Mesenchymal stem cell (in vitro differentiated cells and primary cell): Measurements from ENCODE around the gene TAF4.
A peak's percentile ranks its signal among the peaks of the same experiment; 100 is the strongest.

Experiments used
- DNase-seq: peaks from one replicate; pipeline ENCODE4 v3.0.0-alpha.2; 2013
- H2AFZ ChIP-seq: one replicate; pipeline ENCODE4 v1.6.1; 2013; ENCODE audit warnings: low read depth, mild to moderate bottlenecking, control low read depth, inconsistent platforms, low read length, moderate library complexity
- H2AK5ac ChIP-seq: 2 replicates; pipeline ENCODE4 v1.6.1; 2013; ENCODE audit warnings: low read length, moderate library complexity, mild to moderate bottlenecking, inconsistent platforms; ENCODE audit not compliant: severe bottlenecking
- H2BK120ac ChIP-seq: one replicate; pipeline ENCODE4 v1.6.1; 2013; ENCODE audit warnings: low read depth, mild to moderate bottlenecking, inconsistent platforms, low read length, moderate library complexity
- H2BK12ac ChIP-seq, 2 experiments: one replicate each; pipeline ENCODE4 v1.6.1; 2013; ENCODE audit warnings: inconsistent platforms in 2 of 2, low read length in 2 of 2, mild to moderate bottlenecking in 2 of 2, moderate library complexity in 2 of 2, control low read depth in 1 of 2
- H2BK15ac ChIP-seq: one replicate; pipeline ENCODE4 v1.6.1; 2013; ENCODE audit warnings: mild to moderate bottlenecking, low read depth, inconsistent platforms; ENCODE audit not compliant: poor library complexity, severe bottlenecking
- H2BK5ac ChIP-seq: 2 replicates; pipeline ENCODE4 v1.6.1; 2013; ENCODE audit warnings: low read depth, mild to moderate bottlenecking, low read length, control low read depth, inconsistent platforms; ENCODE audit not compliant: poor library complexity, severe bottlenecking
- H3K14ac ChIP-seq, 2 experiments: one replicate each; pipeline ENCODE4 v1.6.1; 2013; ENCODE audit warnings: inconsistent platforms in 2 of 2, low read length in 2 of 2, control low read depth in 1 of 2, mild to moderate bottlenecking in 1 of 2, moderate library complexity in 1 of 2
- H3K18ac ChIP-seq, 2 experiments: one replicate each; pipeline ENCODE4 v1.6.1; 2013; ENCODE audit warnings: inconsistent platforms in 2 of 2, low read length in 2 of 2, control low read depth in 1 of 2, low read depth in 1 of 2, mild to moderate bottlenecking in 1 of 2
- H3K23ac ChIP-seq, 2 experiments: one replicate each; pipeline ENCODE4 v1.6.1; 2013; ENCODE audit warnings: inconsistent platforms in 2 of 2, low read length in 2 of 2, mild to moderate bottlenecking in 2 of 2, moderate library complexity in 2 of 2, control low read depth in 1 of 2
- H3K27ac ChIP-seq: 2 replicates; pipeline ENCODE4 v1.5.1; 2013; ENCODE audit warnings: mild to moderate bottlenecking, moderate library complexity, low read length, control low read depth, inconsistent platforms; ENCODE audit not compliant: poor library complexity, severe bottlenecking
- H3K27me3 ChIP-seq, 2 experiments: 2 replicates each; pipeline versions ENCODE4 v1.6.1 to v1.7.0; 2013; ENCODE audit warnings: low read length in 2 of 2, mild to moderate bottlenecking in 2 of 2, moderate library complexity in 2 of 2, control low read depth in 1 of 2, inconsistent platforms in 1 of 2; ENCODE audit not compliant: control insufficient read depth in 1 of 2, insufficient read depth in 1 of 2
- H3K36me3 ChIP-seq, 2 experiments: 2 replicates each; pipeline versions ENCODE4 v1.6.1 to v1.7.0; 2013; ENCODE audit warnings: low read length in 2 of 2, control low read depth in 1 of 2, inconsistent platforms in 1 of 2, low read depth in 1 of 2, mild to moderate bottlenecking in 1 of 2; ENCODE audit not compliant: insufficient read depth in 2 of 2, control insufficient read depth in 1 of 2
- H3K4ac ChIP-seq, 2 experiments: one replicate each; pipeline ENCODE4 v1.6.1; 2013; ENCODE audit warnings: inconsistent platforms in 2 of 2, low read length in 2 of 2, mild to moderate bottlenecking in 2 of 2, moderate library complexity in 2 of 2, control low read depth in 1 of 2, low read depth in 1 of 2
- H3K4me1 ChIP-seq: 2 replicates; pipeline ENCODE4 v1.6.1; 2013; ENCODE audit warnings: low read depth, low read length, control low read depth; ENCODE audit not compliant: control insufficient read depth, insufficient read depth
- H3K4me2 ChIP-seq: 2 replicates; pipeline ENCODE4 v1.6.1; 2013; ENCODE audit warnings: low read length, mild to moderate bottlenecking, inconsistent platforms; ENCODE audit not compliant: poor library complexity, severe bottlenecking
- H3K4me3 ChIP-seq, 2 experiments: 2 replicates each; pipeline versions ENCODE4 v1.5.1 to v1.7.0; 2013; ENCODE audit warnings: low read length in 2 of 2, mild to moderate bottlenecking in 2 of 2, control low read depth in 1 of 2, low read depth in 1 of 2; ENCODE audit not compliant: insufficient read depth in 1 of 2
- H3K79me1 ChIP-seq: replicated peaks from 2 replicates; pipeline ENCODE4 v1.6.1; 2013; ENCODE audit warnings: mild to moderate bottlenecking, control low read depth, low read length, inconsistent platforms; ENCODE audit not compliant: poor library complexity, severe bottlenecking
- H3K9ac ChIP-seq: 2 replicates; pipeline ENCODE4 v1.7.0; 2013; ENCODE audit warnings: mild to moderate bottlenecking, low read length, moderate library complexity
- H3K9me3 ChIP-seq: 2 replicates; pipeline ENCODE4 v1.7.0; 2013; ENCODE audit warnings: mild to moderate bottlenecking, low read length; ENCODE audit not compliant: control insufficient read depth
- H4K8ac ChIP-seq: one replicate; pipeline ENCODE4 v1.6.1; 2013; ENCODE audit warnings: inconsistent platforms, mild to moderate bottlenecking, low read length, moderate library complexity
- H4K91ac ChIP-seq: one replicate; pipeline ENCODE4 v1.6.1; 2013; ENCODE audit warnings: mild to moderate bottlenecking, low read length, inconsistent platforms
- WGBS: methylation state at CpG from one replicate; pipeline ENCODE4 v1.1.7; 2013; ENCODE audit warnings: mixed read lengths; 5-methylcytosine and 5-hydroxymethylcytosine counted together

Gene TAF4

GRCh38 chr20:62026564-62026856 is 39.2 kb downstream of the TAF4 start:
- Histone ChIP-seq H3K36me3 (no peaks in the 10 kb centered on the region), H2AFZ (no peak overlapping the region), H4K91ac (peak overlapping the region; percentile 18), H3K23ac (no peak overlapping the region), H3K27ac (no peak overlapping the region), H2BK12ac (no peak overlapping the region), H2BK5ac (no peak overlapping the region), H2AK5ac (no peak overlapping the region), H3K4me2 (no peak overlapping the region), H3K9me3 (no peaks in the 10 kb centered on the region), H3K27me3 (no peaks in the 10 kb centered on the region), H3K18ac (no peak overlapping the region), H3K4ac (no peak overlapping the region), H3K14ac (no peak overlapping the region), H3K9ac (peak overlapping the region; percentile 39), H3K79me1 (peaks cover 53% of the 10 kb centered on the region), H4K8ac (no peak overlapping the region), H2BK120ac (no peak overlapping the region), H3K4me3 (no peak overlapping the region), H3K4me1 (peaks cover 29% of the 10 kb centered on the region), H2BK15ac (peak overlapping the region; percentile 26)
- WGBS = 94% methylated on average over 11 of the region's 11 CpGs
- DNase-seq = no peak

GRCh38 chr20:62025832-62026563 is 39.7 kb downstream of the TAF4 start:
- Histone ChIP-seq H2BK15ac (peak overlapping the region; percentile 26), H3K14ac (peak overlapping the region in 1 of 2 experiments; percentile 76), H2AK5ac (no peak overlapping the region), H2BK5ac (no peak overlapping the region), H3K18ac (no peak overlapping the region), H2BK120ac (no peak overlapping the region), H2BK12ac (no peak overlapping the region), H3K9ac (peak overlapping the region; percentile 39), H3K27me3 (no peaks in the 10 kb centered on the region), H3K4me1 (peaks cover 31% of the 10 kb centered on the region), H2AFZ (peak overlapping the region; percentile 10), H3K4me2 (no peak overlapping the region), H4K91ac (peak overlapping the region; percentile 18), H3K23ac (no peak overlapping the region), H3K36me3 (peaks cover 0 to 4% of the 10 kb centered on the region in 2 experiments), H3K27ac (no peak overlapping the region), H3K79me1 (peaks cover 55% of the 10 kb centered on the region), H3K4me3 (no peak overlapping the region), H3K9me3 (no peaks in the 10 kb centered on the region), H4K8ac (peak overlapping the region; percentile 45), H3K4ac (no peak overlapping the region)
- 52% methylated on average over 22 of the region's 22 CpGs for WGBS
- peak; percentile 65 for DNase-seq

GRCh38 chr20:62025394-62025793 is 40.3 kb downstream of the TAF4 start:
- no peak overlapping the region for H2BK5ac ChIP-seq
- no peak overlapping the region for H3K23ac ChIP-seq
- H3K4me3 ChIP-seq = no peak overlapping the region
- H2BK120ac ChIP-seq = no peak overlapping the region
- H2AK5ac ChIP-seq = no peak overlapping the region
- DNase-seq = peak; percentile 8
- H3K27me3 ChIP-seq = no peaks in the 10 kb centered on the region
- H3K9ac ChIP-seq = peak overlapping the region; percentile 39
- H3K79me1 ChIP-seq = peaks cover 52% of the 10 kb centered on the region
- no peaks in the 10 kb centered on the region for H3K9me3 ChIP-seq
- no peak overlapping the region for H3K14ac ChIP-seq
- H3K4me2 ChIP-seq = no peak overlapping the region
- no peak overlapping the region for H3K18ac ChIP-seq
- no peak overlapping the region for H4K8ac ChIP-seq
- H3K36me3 ChIP-seq = peaks cover 0 to 4% of the 10 kb centered on the region in 2 experiments
- H2BK15ac ChIP-seq = no peak overlapping the region
- no peak overlapping the region for H2BK12ac ChIP-seq
- WGBS = 82% methylated on average over 6 of the region's 8 CpGs
- no peak overlapping the region for H2AFZ ChIP-seq
- H4K91ac ChIP-seq = no peak overlapping the region
- H3K27ac ChIP-seq = no peak overlapping the region
- peaks cover 29% of the 10 kb centered on the region for H3K4me1 ChIP-seq
- H3K4ac ChIP-seq = no peak overlapping the region

- Histone ChIP-seq H2BK15ac (no peak overlapping the region), H3K23ac (peak overlapping the region in 1 of 2 experiments; percentile 29), H3K9ac (no peak overlapping the region), H3K36me3 (peaks cover 0 to 4% of the 10 kb centered on the region in 2 experiments), H3K18ac (no peak overlapping the region), H3K27ac (no peak overlapping the region), H2AFZ (no peak overlapping the region), H3K4ac (no peak overlapping the region), H3K4me2 (no peak overlapping the region), H3K9me3 (no peaks in the 10 kb centered on the region), H3K79me1 (peaks cover 51% of the 10 kb centered on the region), H3K4me1 (peaks cover 36% of the 10 kb centered on the region), H4K8ac (no peak overlapping the region), H4K91ac (no peak overlapping the region), H3K4me3 (no peak overlapping the region), H3K14ac (no peak overlapping the region), H3K27me3 (no peaks in the 10 kb centered on the region), H2BK120ac (no peak overlapping the region), H2AK5ac (no peak overlapping the region), H2BK12ac (no peak overlapping the region), H2BK5ac (no peak overlapping the region)
- WGBS = 96% methylated on average over 11 of the region's 11 CpGs
- no peak for DNase-seq
Observed at GRCh38 chr20:62023935-62024334, 41.7 kb downstream of the TAF4 start.
